Pancreas (tissue), 10 donors: Measurements from ENCODE around the gene C10orf143. TPM values are rescaled to one million over a fixed set of nuclear protein-coding genes. Genes with fewer than 3 reads are reported as not detected.

Experiments
- ATAC-seq, 4 donors: fragments of 200-7000 bp; cut with Tn5 transposase; one replicate each; pipeline versions ENCODE4 v1.8.0 to v1.9.1; 2020; ENCODE audit warnings: mild to moderate bottlenecking in 4 of 4, moderate library complexity in 4 of 4
- DNase-seq, 6 donors: peaks; one replicate each; pipeline ENCODE4 v3.0.0-alpha.2; 2020
- FAIRE-seq: peaks from 2 replicates; lab custom pipeline; 2012; peaks lifted over from hg19 to GRCh38; lab: Jason Lieb, UNC
- H3K27ac ChIP-seq, 4 donors: fragments of 200-600 bp; sonication (generic); 1 replicate in 3 of 4; 2 replicates in 1 of 4; pipeline versions ENCODE4 v1.5.0 to v1.8.0; 2020
- H3K27me3 ChIP-seq, 4 donors: fragments of 200-600 bp; one replicate each; pipeline ENCODE4 v1.8.0; 2021
- H3K36me3 ChIP-seq, 3 donors: fragments of 200-600 bp; sonication (generic) in 1 of 3; one replicate each; pipeline versions ENCODE4 v1.5.0 to v1.8.0; 2020 to 2021
- H3K4me1 ChIP-seq, 3 donors: fragments of 200-600 bp; one replicate each; pipeline ENCODE4 v1.8.0; 2021
- H3K4me3 ChIP-seq, 4 donors: fragments of 200-600 bp; sonication (generic) in 2 of 4; one replicate each; pipeline versions ENCODE4 v1.5.0 to v1.8.0; 2020 to 2021
- H3K9me3 ChIP-seq, 4 donors: fragments of 200-600 bp; one replicate each; pipeline ENCODE4 v1.8.0; 2021
- CTCF ChIP-seq, 4 donors: fragments of 200-600 bp; sonication (generic) in 3 of 4; IDR thresholded peaks; one replicate each; pipeline versions ENCODE4 v1.5.0 to v1.8.0; 2021; ENCODE audit warnings: antibody characterized with exemption in 4 of 4
- WGBS, 2 donors: extraction: QIAGEN DNeasy Blood & Tissue Kit; methylation state at CpG; one replicate each; pipeline ENCODE4 v1.1.7; 2013; 5-methylcytosine and 5-hydroxymethylcytosine counted together
- intact Hi-C, 3 donors: fragments of 100-400 bp; cut with DNase I; formaldehyde crosslinking; loops; one replicate each; pipeline versions ENCODE4 v1.11.1 to v1.14.2; 2022
- polyA plus RNA-seq, 2 donors: library from polyadenylated mRNA; stranded (reverse); fragments of 200-250 nt; gene quantifications; one replicate each; pipeline ENCODE4 v1.2.3, GENCODE V29; 2013
- total RNA-seq, 6 donors: library from RNA; stranded (reverse); fragmentation: NEBNext Ultra II Directional in 4 of 6; extraction: Animal tissue kit (Norgen Biotek cat#: 25700) in 4 of 6; gene quantifications; one replicate each; pipeline versions ENCODE4 v1.2.1 to v1.2.4, GENCODE V29; 2021 to 2023
- donor health status: healthy with polysubstance abuse.
- donor health status: DM: no; HTN: no; CAD: no; lungs with moderate emphysema.
- donor health status: DM: no; HTN: no; CAD: no.
- donor health status: control.
- donor health status: control.
- donor health status: Bipolar disorder and iron deficiency.
- donor health status: DM: yes; HTN: yes; CAD: no.
- donor health status: DM: no; HTN: no; CAD: no.
- donor health status: DM: no; HTN: no; CAD: no.
- donor health status: DM: yes; HTN: yes; CAD: no.

C10orf143 gene
- total and polyA plus RNA-seq, 8 donors: 1.6 to 7.1 (median 2.7) TPM

GRCh38 chr10:130062976-130063375 lies 47.7 kb downstream of the C10orf143 start:
- FAIRE-seq: no peak
- Histone ChIP-seq H3K27me3 (no peaks in the 10 kb centered on the region), H3K27ac (no peak overlapping the region), H3K9me3 (no peaks in the 10 kb centered on the region), H3K4me3 (no peak overlapping the region), H3K36me3 (no peaks in the 10 kb centered on the region), H3K4me1 (no peaks in the 10 kb centered on the region)
- WGBS, 2 donors: 92 to 94% methylated on average over 13 of the region's 13 CpGs
- ATAC-seq: no peak
- intact Hi-C loops: no loop called here
- DNase-seq: no peak
- no peak for TF ChIP-seq CTCF (IDR thresholded peaks at IDR 0.05)

GRCh38 chr10:130062201-130062600 lies 48.4 kb downstream of the C10orf143 start:
- ATAC-seq (no peak), DNase-seq (no peak), FAIRE-seq (no peak)
- H3K27me3 ChIP-seq: no peaks in the 10 kb centered on the region
- H3K36me3 ChIP-seq: no peaks in the 10 kb centered on the region
- H3K27ac ChIP-seq: no peak overlapping the region
- intact Hi-C loops: no loop called here
- WGBS, 2 donors: 75 to 79% methylated on average over 3 of the region's 3 CpGs
- H3K4me3 ChIP-seq: no peak overlapping the region
- no peaks in the 10 kb centered on the region for H3K4me1 ChIP-seq
- TF ChIP-seq CTCF (IDR thresholded peaks at IDR 0.05): no peak
- H3K9me3 ChIP-seq: no peaks in the 10 kb centered on the region

- H3K27me3 ChIP-seq: no peaks in the 10 kb centered on the region
- no peaks in the 10 kb centered on the region for H3K9me3 ChIP-seq
- FAIRE-seq (no peak), DNase-seq (no peak), ATAC-seq (no peak)
- intact Hi-C loops: no loop called here
- TF ChIP-seq CTCF (IDR thresholded peaks at IDR 0.05): no peak
- no peaks in the 10 kb centered on the region for H3K4me1 ChIP-seq
- H3K36me3 ChIP-seq: no peaks in the 10 kb centered on the region
- no peak overlapping the region for H3K4me3 ChIP-seq
- WGBS, 2 donors: 85 to 87% methylated on average over 6 of the region's 6 CpGs
- H3K27ac ChIP-seq: no peak overlapping the region
These were observed 48.9 kb downstream of the C10orf143 start for GRCh38 chr10:130061760-130062159.

- no peaks in the 10 kb centered on the region for H3K4me1 ChIP-seq
- ATAC-seq (no peak), FAIRE-seq (no peak), DNase-seq (no peak)
- H3K27ac ChIP-seq: no peak overlapping the region
- no peaks in the 10 kb centered on the region for H3K36me3 ChIP-seq
- intact Hi-C loops: no loop called here
- no peaks in the 10 kb centered on the region for H3K9me3 ChIP-seq
- WGBS, 2 donors: 73 to 78% methylated on average over 3 of the region's 3 CpGs
- H3K4me3 ChIP-seq: no peak overlapping the region
- TF ChIP-seq CTCF (IDR thresholded peaks at IDR 0.05): no peak
- no peaks in the 10 kb centered on the region for H3K27me3 ChIP-seq
These were observed 56.6 kb downstream of the C10orf143 start for GRCh38 chr10:130054021-130054420.

- H3K4me1 ChIP-seq: no peaks in the 10 kb centered on the region
- H3K36me3 ChIP-seq: no peaks in the 10 kb centered on the region
- ATAC-seq: no peak
- H3K27ac ChIP-seq: no peak overlapping the region
- H3K4me3 ChIP-seq: no peak overlapping the region
- no peaks in the 10 kb centered on the region for H3K9me3 ChIP-seq
- no peaks in the 10 kb centered on the region for H3K27me3 ChIP-seq
- no peak for TF ChIP-seq CTCF (IDR thresholded peaks at IDR 0.05)
- no peak for DNase-seq
- FAIRE-seq: no peak
- intact Hi-C loops: no loop called here
- WGBS, 2 donors: 81 to 90% methylated on average over 11 of the region's 11 CpGs
These were observed 57.1 kb downstream of the C10orf143 start for GRCh38 chr10:130053561-130053960.
